ENCODE data around the gene SOX8. TPM values are rescaled to one million over a fixed set of nuclear protein-coding genes. Genes with fewer than 3 reads are reported as not detected.
"Not testable (repeated sequence)": the region's sequence is repeated elsewhere in the genome, so short reads cannot be mapped to it uniquely, and the experiment has no call there.

SOX8 gene
- total RNA-seq, 1 experiment from 2014 or later, result not detected

DNA sequence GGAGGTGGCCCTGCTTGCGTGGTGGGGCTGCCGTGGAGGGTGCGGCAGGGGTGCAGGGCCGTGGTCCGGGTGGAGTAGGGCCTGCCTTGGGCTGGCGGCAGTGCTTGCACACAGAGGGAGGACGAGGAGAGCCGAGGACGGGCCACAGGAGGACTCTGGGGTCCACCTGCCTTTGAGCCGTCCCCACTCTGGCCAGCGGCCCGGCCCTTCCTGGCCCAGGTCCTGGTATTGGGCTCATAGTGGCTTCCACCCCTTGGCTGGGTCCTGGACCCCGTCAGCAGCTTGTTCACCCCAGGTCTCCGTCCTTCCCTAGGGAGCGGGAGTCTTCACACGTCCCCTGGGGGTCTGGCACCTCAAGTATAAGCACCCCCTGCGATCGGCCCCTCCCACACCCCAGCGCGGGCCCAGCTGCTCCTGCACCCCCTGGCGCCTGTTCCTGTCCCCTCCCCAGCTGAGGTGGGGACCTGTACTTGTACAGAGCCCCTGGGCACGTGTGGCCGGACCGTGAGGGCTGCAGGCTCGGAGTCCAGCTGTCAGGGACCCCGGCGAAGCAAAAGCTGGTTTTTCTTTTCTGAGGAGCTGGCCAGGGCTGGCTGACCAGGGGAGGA is 40.1 kb downstream of the SOX8 start:
- intact Hi-C loops (cut with micrococcal nuclease), result no loop called here
- no peaks in the 10 kb centered on the region for H3K9me3 Mint-ChIP-seq (ENCODE audit: unreplicated experiment)
- ChIA-PET POLR2A (no interaction called here), CTCF (no interaction called here)
- peaks cover 29% of the 10 kb centered on the region for H3K27me3 Mint-ChIP-seq (ENCODE audit: insufficient read depth, unreplicated experiment)
- no TSS peak for BruUV-seq (replicated peaks)
- peaks cover 12% of the 10 kb centered on the region for H3K4me1 Mint-ChIP-seq (ENCODE audit: insufficient read depth, unreplicated experiment)
- H3K36me3 Mint-ChIP-seq (ENCODE audit: insufficient read depth, unreplicated experiment), result no peaks in the 10 kb centered on the region
- TF ChIP-seq, protein P1, sequence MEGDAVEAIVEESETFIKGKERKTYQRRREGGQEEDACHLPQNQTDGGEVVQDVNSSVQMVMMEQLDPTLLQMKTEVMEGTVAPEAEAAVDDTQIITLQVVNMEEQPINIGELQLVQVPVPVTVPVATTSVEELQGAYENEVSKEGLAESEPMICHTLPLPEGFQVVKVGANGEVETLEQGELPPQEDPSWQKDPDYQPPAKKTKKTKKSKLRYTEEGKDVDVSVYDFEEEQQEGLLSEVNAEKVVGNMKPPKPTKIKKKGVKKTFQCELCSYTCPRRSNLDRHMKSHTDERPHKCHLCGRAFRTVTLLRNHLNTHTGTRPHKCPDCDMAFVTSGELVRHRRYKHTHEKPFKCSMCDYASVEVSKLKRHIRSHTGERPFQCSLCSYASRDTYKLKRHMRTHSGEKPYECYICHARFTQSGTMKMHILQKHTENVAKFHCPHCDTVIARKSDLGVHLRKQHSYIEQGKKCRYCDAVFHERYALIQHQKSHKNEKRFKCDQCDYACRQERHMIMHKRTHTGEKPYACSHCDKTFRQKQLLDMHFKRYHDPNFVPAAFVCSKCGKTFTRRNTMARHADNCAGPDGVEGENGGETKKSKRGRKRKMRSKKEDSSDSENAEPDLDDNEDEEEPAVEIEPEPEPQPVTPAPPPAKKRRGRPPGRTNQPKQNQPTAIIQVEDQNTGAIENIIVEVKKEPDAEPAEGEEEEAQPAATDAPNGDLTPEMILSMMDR (IDR thresholded peaks at IDR 0.05; ENCODE audit: unreplicated experiment), result no peak
- H3K27ac Mint-ChIP-seq (ENCODE audit: low read depth, unreplicated experiment), result no peak overlapping the region
- no peak overlapping the region for H3K4me3 Mint-ChIP-seq (ENCODE audit: unreplicated experiment)
- DNase-seq (ENCODE audit: unreplicated experiment), result no peak

DNA sequence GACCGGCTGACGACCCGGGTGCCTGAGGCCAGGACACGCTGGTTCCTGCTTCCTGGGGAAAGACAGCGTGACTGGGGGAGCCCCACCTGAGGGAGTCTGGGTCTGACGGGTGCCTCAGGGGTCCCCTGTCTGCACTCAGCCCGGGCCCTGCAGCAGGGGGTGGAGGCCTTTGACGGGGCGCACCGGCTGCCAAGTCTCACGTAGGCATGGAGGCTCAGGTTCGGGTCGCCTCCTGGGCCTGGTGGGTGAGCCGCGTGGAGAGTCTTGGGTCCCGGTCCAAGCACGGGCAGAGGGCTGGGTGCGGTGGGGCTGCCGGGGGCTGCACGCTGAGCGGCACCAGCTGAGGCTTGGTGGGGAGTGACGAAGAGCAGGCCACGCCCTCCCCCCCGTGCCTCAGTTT is 40.9 kb downstream of the SOX8 start:
- no peak for DNase-seq (ENCODE audit: unreplicated experiment)
- H3K27me3 Mint-ChIP-seq (ENCODE audit: insufficient read depth, unreplicated experiment), result peaks cover 35% of the 10 kb centered on the region
- no peak overlapping the region for H3K4me3 Mint-ChIP-seq (ENCODE audit: unreplicated experiment)
- BruUV-seq (replicated peaks), result no TSS peak
- H3K9me3 Mint-ChIP-seq (ENCODE audit: unreplicated experiment), result no peaks in the 10 kb centered on the region
- H3K36me3 Mint-ChIP-seq (ENCODE audit: insufficient read depth, unreplicated experiment), result no peaks in the 10 kb centered on the region
- POLR2A ChIA-PET, result no interaction called here
- no peak overlapping the region for H3K27ac Mint-ChIP-seq (ENCODE audit: low read depth, unreplicated experiment)
- TF ChIP-seq, protein P1 (IDR thresholded peaks at IDR 0.05; ENCODE audit: unreplicated experiment), result no peak
- peaks cover 15% of the 10 kb centered on the region for H3K4me1 Mint-ChIP-seq (ENCODE audit: insufficient read depth, unreplicated experiment)
- intact Hi-C loops (cut with micrococcal nuclease), result no loop called here
- CTCF ChIA-PET, result no interaction called here

DNA sequence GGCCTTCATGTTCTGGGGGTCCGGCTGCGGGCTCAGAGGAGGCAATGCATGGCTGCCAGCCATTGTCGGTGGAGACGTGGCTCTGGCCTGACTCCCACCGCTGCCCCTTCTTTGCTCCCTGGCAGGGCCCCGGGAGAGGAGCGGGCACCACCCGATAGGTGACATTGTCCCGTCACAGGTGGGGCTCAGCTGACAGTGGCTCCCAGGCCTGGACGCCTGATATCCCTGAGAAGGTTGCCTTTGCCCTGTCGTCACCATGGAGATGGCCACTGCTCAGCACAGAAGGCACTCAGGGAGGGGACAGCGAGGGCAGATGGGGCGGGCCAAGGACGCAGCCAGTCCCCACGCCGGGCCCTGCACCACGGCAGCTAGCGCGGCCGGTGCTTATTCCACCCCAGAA is 42.6 kb downstream of the SOX8 start:
- CTCF ChIA-PET, result interaction anchor here (0.8 kb wide), 1 partner anchor 272 kb away, joined by 4 read pairs; no protein-coding TSS in a partner anchor
- no peaks in the 10 kb centered on the region for H3K9me3 Mint-ChIP-seq (ENCODE audit: unreplicated experiment)
- TF ChIP-seq, protein P1 (IDR thresholded peaks at IDR 0.05; ENCODE audit: unreplicated experiment), result no peak
- no peaks in the 10 kb centered on the region for H3K36me3 Mint-ChIP-seq (ENCODE audit: insufficient read depth, unreplicated experiment)
- intact Hi-C loops (cut with micrococcal nuclease), result no loop called here
- BruUV-seq (replicated peaks), result no TSS peak
- POLR2A ChIA-PET, result no interaction called here
- H3K27ac Mint-ChIP-seq (ENCODE audit: low read depth, unreplicated experiment), result no peak overlapping the region
- H3K4me3 Mint-ChIP-seq (ENCODE audit: unreplicated experiment), result no peak overlapping the region
- H3K27me3 Mint-ChIP-seq (ENCODE audit: insufficient read depth, unreplicated experiment), result peaks cover 25% of the 10 kb centered on the region
- no peak for DNase-seq (ENCODE audit: unreplicated experiment)
- H3K4me1 Mint-ChIP-seq (ENCODE audit: insufficient read depth, unreplicated experiment), result peaks cover 9% of the 10 kb centered on the region

DNA sequence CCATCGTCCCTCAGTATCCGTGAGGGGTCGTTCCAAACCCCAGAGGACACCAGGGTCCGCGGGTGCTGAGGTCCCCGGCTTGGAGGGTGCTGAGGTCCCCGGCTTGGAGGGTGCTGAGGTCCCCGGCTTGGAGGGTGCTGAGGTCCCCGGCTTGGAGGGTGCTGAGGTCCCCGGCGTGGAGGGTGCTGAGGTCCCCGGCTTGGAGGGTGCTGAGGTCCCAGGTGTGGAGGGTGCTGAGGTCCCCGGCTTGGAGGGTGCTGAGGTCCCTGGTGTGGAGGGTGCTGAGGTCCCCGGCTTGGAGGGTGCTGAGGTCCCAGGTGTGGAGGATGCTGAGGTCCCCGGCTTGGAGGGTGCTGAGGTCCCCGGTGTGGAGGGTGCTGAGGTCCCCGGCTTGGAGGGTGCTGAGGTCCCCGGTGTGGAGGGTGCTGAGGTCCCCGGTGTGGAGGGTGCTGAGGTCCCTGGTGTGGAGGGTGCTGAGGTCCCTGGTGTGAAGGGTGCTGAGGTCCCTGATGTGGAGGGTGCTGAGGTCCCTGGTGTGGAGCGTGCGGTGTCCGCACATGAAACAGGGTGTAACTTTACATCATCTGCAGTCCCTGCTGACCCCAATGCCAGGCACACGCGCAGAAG is 43.7 kb downstream of the SOX8 start:
- CTCF ChIA-PET; H3K27ac Mint-ChIP-seq (ENCODE audit: low read depth, unreplicated experiment); intact Hi-C loops (cut with micrococcal nuclease); H3K9me3 Mint-ChIP-seq (ENCODE audit: unreplicated experiment); H3K36me3 Mint-ChIP-seq (ENCODE audit: insufficient read depth, unreplicated experiment); POLR2A ChIA-PET; H3K4me1 Mint-ChIP-seq (ENCODE audit: insufficient read depth, unreplicated experiment); H3K4me3 Mint-ChIP-seq (ENCODE audit: unreplicated experiment); BruUV-seq (replicated peaks): not testable (repeated sequence)
- peak; percentile 19 for DNase-seq (ENCODE audit: unreplicated experiment)
- peaks cover 20% of the 10 kb centered on the region for H3K27me3 Mint-ChIP-seq (ENCODE audit: insufficient read depth, unreplicated experiment)

Data from MCF 10A (cell line).